Neutrophil (primary cell): ENCODE measurements around the gene MYOZ3.

Experiments
- H3K27ac ChIP-seq: fragments of 200-600 bp; sonication (generic); 2 replicates; pipeline ENCODE4 v1.5.1; 2016; ENCODE audit warnings: mild to moderate bottlenecking, moderate library complexity
- H3K27me3 ChIP-seq: fragments of 200-600 bp; sonication (generic); 2 replicates; pipeline ENCODE4 v1.6.0; 2016; ENCODE audit warnings: mild to moderate bottlenecking
- H3K36me3 ChIP-seq: fragments of 200-600 bp; sonication (generic); 2 replicates; pipeline ENCODE4 v1.5.1; 2017
- H3K4me1 ChIP-seq, 2 experiments: fragments of 200-600 bp in 1 of 2; sonication (generic) in 1 of 2; 1 replicate in 1 of 2; 2 replicates in 1 of 2; pipeline versions ENCODE4 v1.5.1 to v1.6.1; 2013 to 2016; ENCODE audit warnings: low read depth in 1 of 2, low read length in 1 of 2, mild to moderate bottlenecking in 1 of 2, moderate library complexity in 1 of 2; ENCODE audit not compliant: control insufficient read depth in 1 of 2, insufficient read depth in 1 of 2
- H3K4me3 ChIP-seq, 2 experiments: fragments of 200-600 bp in 1 of 2; sonication (generic) in 1 of 2; 1 replicate in 1 of 2; 2 replicates in 1 of 2; pipeline ENCODE4 v1.5.1; 2013 to 2016; ENCODE audit warnings: low read depth in 1 of 2, low read length in 1 of 2, mild to moderate bottlenecking in 1 of 2, moderate library complexity in 1 of 2
- H3K9me3 ChIP-seq: fragments of 200-600 bp; sonication (generic); 2 replicates; pipeline ENCODE4 v1.5.1; 2016
- CTCF ChIP-seq: fragments of 200-600 bp; sonication (generic); IDR thresholded peaks from 2 replicates; pipeline ENCODE4 v1.5.1; 2016; ENCODE audit warnings: antibody characterized with exemption

The MYOZ3 gene

DNA sequence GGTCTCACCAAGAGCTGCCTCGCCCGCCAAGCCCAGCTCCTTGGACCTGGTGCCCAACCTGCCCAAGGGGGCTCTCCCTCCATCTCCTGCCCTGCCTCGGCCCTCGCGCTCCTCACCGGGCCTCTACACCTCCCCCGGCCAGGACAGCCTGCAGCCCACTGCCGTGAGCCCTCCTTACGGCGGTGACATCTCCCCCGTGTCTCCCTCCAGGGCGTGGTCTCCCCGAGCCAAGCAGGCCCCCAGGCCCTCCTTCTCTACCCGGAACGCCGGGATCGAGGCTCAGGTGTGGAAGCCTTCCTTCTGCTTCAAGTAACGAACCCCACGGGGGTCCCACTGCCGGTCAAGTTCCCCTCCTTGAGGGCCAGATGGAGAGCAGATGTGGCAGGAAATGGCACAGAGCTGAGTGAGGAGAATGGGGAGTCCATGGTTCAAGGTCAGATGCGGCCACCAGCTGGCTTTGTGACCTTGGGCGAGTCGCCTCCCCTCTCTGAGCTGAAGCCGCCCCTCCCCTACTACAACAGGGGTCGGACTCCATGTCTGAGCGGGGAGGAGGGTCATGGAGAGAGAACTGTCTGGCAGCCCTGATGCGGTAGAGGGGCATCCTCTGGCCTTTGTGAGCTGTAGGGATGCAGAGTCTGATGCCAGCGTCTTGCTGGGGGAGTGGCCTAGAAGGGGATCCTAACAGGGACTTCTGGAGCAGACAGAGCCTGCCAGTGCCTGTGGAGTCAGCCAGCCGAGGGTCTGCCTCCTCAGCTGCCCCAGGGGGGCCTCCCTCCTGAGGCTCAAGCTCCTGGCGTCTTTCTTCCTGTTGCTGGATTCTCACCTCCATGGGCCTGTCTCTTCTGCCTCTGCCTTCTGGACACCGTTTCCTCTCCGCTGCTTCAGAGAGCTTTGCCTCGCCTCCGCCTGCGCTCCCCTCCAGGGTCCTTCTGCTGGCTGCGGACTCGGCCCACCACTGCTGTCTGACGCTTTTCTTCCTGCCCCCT, 10.7 kb upstream of the MYOZ3 start:
- Histone ChIP-seq H3K27me3 (peaks cover 5% of the 10 kb centered on the region), H3K36me3 (no peaks in the 10 kb centered on the region), H3K4me1 (peaks cover 0 to 4% of the 10 kb centered on the region in 2 experiments), H3K4me3 (no peak overlapping the region), H3K27ac (no peak overlapping the region), H3K9me3 (no peaks in the 10 kb centered on the region)
- no peak for TF ChIP-seq CTCF

- peaks cover 6 to 11% of the 10 kb centered on the region in 2 experiments for H3K4me1 ChIP-seq
- TF ChIP-seq CTCF = no peak
- H3K9me3 ChIP-seq = no peaks in the 10 kb centered on the region
- no peak overlapping the region for H3K4me3 ChIP-seq
- H3K36me3 ChIP-seq = no peaks in the 10 kb centered on the region
- peaks cover 13% of the 10 kb centered on the region for H3K27me3 ChIP-seq
- no peak overlapping the region for H3K27ac ChIP-seq
Measured at GRCh38 chr5:150651382-150651781, 9.7 kb upstream of the MYOZ3 start.

DNA sequence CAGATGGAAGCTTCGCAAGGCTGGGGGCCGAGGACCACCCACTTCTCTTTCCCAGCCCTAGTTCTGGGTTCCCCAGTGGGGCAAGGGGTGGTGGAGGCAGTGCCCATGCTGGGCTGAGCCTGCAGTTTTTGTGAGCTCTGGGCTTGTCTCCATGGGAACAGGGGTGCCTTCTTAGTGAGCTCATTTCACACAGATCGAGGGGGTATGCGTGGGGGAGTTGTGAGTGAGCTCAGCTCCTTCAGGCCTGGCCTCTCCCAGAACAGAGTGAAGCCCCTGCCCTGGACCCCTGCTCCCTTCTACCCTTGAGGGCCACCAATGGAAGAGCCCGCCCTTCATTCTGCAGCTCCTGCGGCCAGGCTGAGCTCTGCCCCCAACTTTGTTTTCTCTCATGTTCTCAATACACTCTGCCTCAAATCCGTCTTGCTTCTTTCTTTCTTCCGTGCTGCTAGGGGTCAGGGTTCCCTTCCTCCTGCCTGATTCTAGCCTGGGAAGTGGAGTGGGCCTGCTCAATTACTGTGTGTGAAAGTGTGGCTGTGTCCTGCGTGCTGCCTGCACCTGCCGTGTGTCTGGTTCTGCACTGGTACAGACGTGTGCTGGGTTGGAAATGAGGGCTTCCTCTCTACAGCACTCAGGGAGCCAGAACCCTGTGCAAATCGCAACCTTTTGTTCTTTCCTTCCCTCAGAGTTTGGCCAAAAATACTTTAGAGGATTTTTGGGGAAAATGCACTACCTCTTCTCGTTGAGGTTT, 9.0 kb upstream of the MYOZ3 start:
- no peak for TF ChIP-seq CTCF
- peaks cover 10 to 11% of the 10 kb centered on the region in 2 experiments for H3K4me1 ChIP-seq
- no peak overlapping the region for H3K27ac ChIP-seq
- H3K27me3 ChIP-seq = peaks cover 18% of the 10 kb centered on the region
- no peaks in the 10 kb centered on the region for H3K9me3 ChIP-seq
- no peaks in the 10 kb centered on the region for H3K36me3 ChIP-seq
- H3K4me3 ChIP-seq = no peak overlapping the region

- Histone ChIP-seq H3K9me3 (no peaks in the 10 kb centered on the region), H3K4me3 (no peak overlapping the region), H3K27ac (no peak overlapping the region), H3K36me3 (no peaks in the 10 kb centered on the region), H3K4me1 (peaks cover 10 to 11% of the 10 kb centered on the region in 2 experiments), H3K27me3 (peaks cover 18% of the 10 kb centered on the region)
- no peak for TF ChIP-seq CTCF
Measured at GRCh38 chr5:150653145-150653761, 7.8 kb upstream of the MYOZ3 start.

GRCh38 chr5:150653762-150654556, 7.1 kb upstream of the MYOZ3 start:
- H3K4me1 ChIP-seq = peaks cover 10 to 11% of the 10 kb centered on the region in 2 experiments
- no peaks in the 10 kb centered on the region for H3K36me3 ChIP-seq
- H3K27ac ChIP-seq = no peak overlapping the region
- H3K27me3 ChIP-seq = peaks cover 18% of the 10 kb centered on the region
- no peak overlapping the region for H3K4me3 ChIP-seq
- no peak for TF ChIP-seq CTCF
- H3K9me3 ChIP-seq = no peaks in the 10 kb centered on the region
